SK-N-SH treated with all-trans-retinoic acid at 6 μM for 48 hours (cell line): ENCODE measurements around the gene USP40.

ENCODE experiments used
- ESRRG ChIP-seq: fragments of 250-450 bp; sonication (Bioruptor Pico); IDR thresholded peaks from 2 replicates; pipeline ENCODE4 v1.6.1; 2021; ENCODE audit warnings: mild to moderate bottlenecking
- GLIS3 ChIP-seq: fragments of 250-450 bp; sonication (Bioruptor Pico); IDR thresholded peaks from 2 replicates; pipeline ENCODE4 v1.5.0; 2020; ENCODE audit warnings: mild to moderate bottlenecking, moderate library complexity
- ISL1 ChIP-seq: fragments of 250-450 bp; sonication (Bioruptor Pico); IDR thresholded peaks from 2 replicates; pipeline ENCODE4 v2.1.2; 2022; ENCODE audit warnings: mild to moderate bottlenecking, moderate library complexity
- OSR1 ChIP-seq: fragments of 250-450 bp; sonication (Bioruptor Pico); IDR thresholded peaks from 2 replicates; pipeline ENCODE4 v1.8.0; 2022; ENCODE audit warnings: moderate library complexity, mild to moderate bottlenecking, inconsistent platforms
- RARB ChIP-seq: fragments of 250-450 bp; sonication (Bioruptor Pico); IDR thresholded peaks from 2 replicates; pipeline ENCODE4 v1.8.0; 2021; ENCODE audit warnings: mild to moderate bottlenecking, moderate library complexity
- TOX ChIP-seq: fragments of 250-450 bp; sonication (Bioruptor Pico); IDR thresholded peaks from 2 replicates; pipeline ENCODE4 v1.8.0; 2021; ENCODE audit warnings: mild to moderate bottlenecking, moderate library complexity, borderline replicate concordance
- ZC3H10 ChIP-seq: fragments of 250-450 bp; sonication (Bioruptor Pico); IDR thresholded peaks from 2 replicates; pipeline ENCODE4 v1.5.1; 2021; ENCODE audit warnings: mild to moderate bottlenecking, moderate library complexity
- ZFP30 ChIP-seq: fragments of 450-650 bp; formaldehyde crosslinking; IDR thresholded peaks from 2 replicates; pipeline ENCODE4 v1.5.0; 2022; ENCODE audit warnings: mild to moderate bottlenecking, moderate library complexity
- ZNF565 ChIP-seq: fragments of 450-650 bp; formaldehyde crosslinking; conservative IDR thresholded peaks from 2 replicates; pipeline ENCODE4 v1.5.0; 2020; ENCODE audit warnings: low read depth, mild to moderate bottlenecking, moderate library complexity
- ZNF70 ChIP-seq: fragments of 450-650 bp; formaldehyde crosslinking; IDR thresholded peaks from 2 replicates; pipeline ENCODE4 v1.5.0; 2020; ENCODE audit warnings: mild to moderate bottlenecking, moderate library complexity
- TF ChIP-seq, protein P1 (sequence below): fragments of 250-450 bp; sonication (Bioruptor Pico); IDR thresholded peaks from 2 replicates; pipeline ENCODE4 v1.5.0; 2020; ENCODE audit warnings: mild to moderate bottlenecking, moderate library complexity
- TF ChIP-seq, protein P2 (sequence below): fragments of 250-450 bp; sonication (Bioruptor Pico); IDR thresholded peaks from 2 replicates; pipeline ENCODE4 v1.5.1; 2020; ENCODE audit warnings: low read depth, mild to moderate bottlenecking, moderate library complexity
- TF ChIP-seq, protein P3 (sequence below): fragments of 250-450 bp; sonication (Bioruptor Pico); IDR thresholded peaks from 2 replicates; pipeline ENCODE4 v1.8.0; 2020; ENCODE audit warnings: mild to moderate bottlenecking, moderate library complexity, borderline replicate concordance

GRCh38 chr2:233444501-233444900 is 122.1 kb downstream of the USP40 start:
- TF ChIP-seq ZC3H10 (CRISPR knock-in tag), result no peak
- no peak for TF ChIP-seq OSR1 (CRISPR knock-in tag)
- no peak for TF ChIP-seq GLIS3 (CRISPR knock-in tag)
- no peak for TF ChIP-seq RARB (CRISPR knock-in tag)
- TF ChIP-seq, protein P1, sequence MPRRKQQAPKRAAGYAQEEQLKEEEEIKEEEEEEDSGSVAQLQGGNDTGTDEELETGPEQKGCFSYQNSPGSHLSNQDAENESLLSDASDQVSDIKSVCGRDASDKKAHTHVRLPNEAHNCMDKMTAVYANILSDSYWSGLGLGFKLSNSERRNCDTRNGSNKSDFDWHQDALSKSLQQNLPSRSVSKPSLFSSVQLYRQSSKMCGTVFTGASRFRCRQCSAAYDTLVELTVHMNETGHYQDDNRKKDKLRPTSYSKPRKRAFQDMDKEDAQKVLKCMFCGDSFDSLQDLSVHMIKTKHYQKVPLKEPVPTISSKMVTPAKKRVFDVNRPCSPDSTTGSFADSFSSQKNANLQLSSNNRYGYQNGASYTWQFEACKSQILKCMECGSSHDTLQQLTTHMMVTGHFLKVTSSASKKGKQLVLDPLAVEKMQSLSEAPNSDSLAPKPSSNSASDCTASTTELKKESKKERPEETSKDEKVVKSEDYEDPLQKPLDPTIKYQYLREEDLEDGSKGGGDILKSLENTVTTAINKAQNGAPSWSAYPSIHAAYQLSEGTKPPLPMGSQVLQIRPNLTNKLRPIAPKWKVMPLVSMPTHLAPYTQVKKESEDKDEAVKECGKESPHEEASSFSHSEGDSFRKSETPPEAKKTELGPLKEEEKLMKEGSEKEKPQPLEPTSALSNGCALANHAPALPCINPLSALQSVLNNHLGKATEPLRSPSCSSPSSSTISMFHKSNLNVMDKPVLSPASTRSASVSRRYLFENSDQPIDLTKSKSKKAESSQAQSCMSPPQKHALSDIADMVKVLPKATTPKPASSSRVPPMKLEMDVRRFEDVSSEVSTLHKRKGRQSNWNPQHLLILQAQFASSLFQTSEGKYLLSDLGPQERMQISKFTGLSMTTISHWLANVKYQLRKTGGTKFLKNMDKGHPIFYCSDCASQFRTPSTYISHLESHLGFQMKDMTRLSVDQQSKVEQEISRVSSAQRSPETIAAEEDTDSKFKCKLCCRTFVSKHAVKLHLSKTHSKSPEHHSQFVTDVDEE (CRISPR knock-in tag), result no peak
- TF ChIP-seq ZNF70, result no peak
- no peak for TF ChIP-seq ZFP30 (CRISPR knock-in tag)
- TF ChIP-seq, protein P2, sequence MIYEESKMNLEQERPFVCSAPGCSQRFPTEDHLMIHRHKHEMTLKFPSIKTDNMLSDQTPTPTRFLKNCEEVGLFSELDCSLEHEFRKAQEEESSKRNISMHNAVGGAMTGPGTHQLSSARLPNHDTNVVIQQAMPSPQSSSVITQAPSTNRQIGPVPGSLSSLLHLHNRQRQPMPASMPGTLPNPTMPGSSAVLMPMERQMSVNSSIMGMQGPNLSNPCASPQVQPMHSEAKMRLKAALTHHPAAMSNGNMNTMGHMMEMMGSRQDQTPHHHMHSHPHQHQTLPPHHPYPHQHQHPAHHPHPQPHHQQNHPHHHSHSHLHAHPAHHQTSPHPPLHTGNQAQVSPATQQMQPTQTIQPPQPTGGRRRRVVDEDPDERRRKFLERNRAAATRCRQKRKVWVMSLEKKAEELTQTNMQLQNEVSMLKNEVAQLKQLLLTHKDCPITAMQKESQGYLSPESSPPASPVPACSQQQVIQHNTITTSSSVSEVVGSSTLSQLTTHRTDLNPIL (CRISPR knock-in tag), result no peak
- no peak for TF ChIP-seq ESRRG
- TF ChIP-seq, protein P3, sequence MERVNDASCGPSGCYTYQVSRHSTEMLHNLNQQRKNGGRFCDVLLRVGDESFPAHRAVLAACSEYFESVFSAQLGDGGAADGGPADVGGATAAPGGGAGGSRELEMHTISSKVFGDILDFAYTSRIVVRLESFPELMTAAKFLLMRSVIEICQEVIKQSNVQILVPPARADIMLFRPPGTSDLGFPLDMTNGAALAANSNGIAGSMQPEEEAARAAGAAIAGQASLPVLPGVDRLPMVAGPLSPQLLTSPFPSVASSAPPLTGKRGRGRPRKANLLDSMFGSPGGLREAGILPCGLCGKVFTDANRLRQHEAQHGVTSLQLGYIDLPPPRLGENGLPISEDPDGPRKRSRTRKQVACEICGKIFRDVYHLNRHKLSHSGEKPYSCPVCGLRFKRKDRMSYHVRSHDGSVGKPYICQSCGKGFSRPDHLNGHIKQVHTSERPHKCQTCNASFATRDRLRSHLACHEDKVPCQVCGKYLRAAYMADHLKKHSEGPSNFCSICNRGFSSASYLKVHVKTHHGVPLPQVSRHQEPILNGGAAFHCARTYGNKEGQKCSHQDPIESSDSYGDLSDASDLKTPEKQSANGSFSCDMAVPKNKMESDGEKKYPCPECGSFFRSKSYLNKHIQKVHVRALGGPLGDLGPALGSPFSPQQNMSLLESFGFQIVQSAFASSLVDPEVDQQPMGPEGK, result no peak
- no peak for TF ChIP-seq ISL1 (CRISPR knock-in tag)
- no peak for TF ChIP-seq ZNF565 (CRISPR knock-in tag)
- no peak for TF ChIP-seq TOX (CRISPR knock-in tag)
